Measurements from ENCODE around the gene XYLT1.

Gene XYLT1

GRCh38 chr16:17229131-17229530, 241.6 kb downstream of the XYLT1 start:
- DNase-seq (ENCODE audit: insufficient read length, low spot score) = no peak
- peak; percentile 69 for FAIRE-seq
- no peak for TF ChIP-seq POLR2A (IDR thresholded peaks at IDR 0.05; ENCODE audit: low read depth, low read length)
- no peak for TF ChIP-seq SPI1 (IDR thresholded peaks at IDR 0.05; ENCODE audit: low read depth, low read length)
- TF ChIP-seq POLR2AphosphoS5 (IDR thresholded peaks at IDR 0.05; ENCODE audit: low read depth, low read length) = no peak
- no peak for TF ChIP-seq PAX5 (IDR thresholded peaks at IDR 0.05; ENCODE audit: insufficient read depth, low read length, severe bottlenecking)
- no peak for TF ChIP-seq POU2F2 (IDR thresholded peaks at IDR 0.05; ENCODE audit: low read depth, low read length)
- TF ChIP-seq TAF1 (IDR thresholded peaks at IDR 0.05; ENCODE audit: low read depth, low read length) = no peak

- FAIRE-seq (no peak), DNase-seq (ENCODE audit: insufficient read length, low spot score) (no peak)
- TF ChIP-seq POU2F2 (IDR thresholded peaks at IDR 0.05; ENCODE audit: low read depth, low read length) (no peak), POLR2A (IDR thresholded peaks at IDR 0.05; ENCODE audit: low read depth, low read length) (no peak), PAX5 (IDR thresholded peaks at IDR 0.05; ENCODE audit: insufficient read depth, low read length, severe bottlenecking) (no peak), POLR2AphosphoS5 (IDR thresholded peaks at IDR 0.05; ENCODE audit: low read depth, low read length) (no peak), TAF1 (IDR thresholded peaks at IDR 0.05; ENCODE audit: low read depth, low read length) (no peak), SPI1 (IDR thresholded peaks at IDR 0.05; ENCODE audit: low read depth, low read length) (no peak)
Observed at GRCh38 chr16:17228708-17229055, 242.1 kb downstream of the XYLT1 start.

- FAIRE-seq (no peak), DNase-seq (ENCODE audit: insufficient read length, low spot score) (no peak)
- no peak for TF ChIP-seq POLR2A (IDR thresholded peaks at IDR 0.05; ENCODE audit: low read depth, low read length)
- no peak for TF ChIP-seq TAF1 (IDR thresholded peaks at IDR 0.05; ENCODE audit: low read depth, low read length)
- TF ChIP-seq POLR2AphosphoS5 (IDR thresholded peaks at IDR 0.05; ENCODE audit: low read depth, low read length) = no peak
- no peak for TF ChIP-seq SPI1 (IDR thresholded peaks at IDR 0.05; ENCODE audit: low read depth, low read length)
- TF ChIP-seq POU2F2 (IDR thresholded peaks at IDR 0.05; ENCODE audit: low read depth, low read length) = no peak
- no peak for TF ChIP-seq PAX5 (IDR thresholded peaks at IDR 0.05; ENCODE audit: insufficient read depth, low read length, severe bottlenecking)
Observed at GRCh38 chr16:17228048-17228707, 242.6 kb downstream of the XYLT1 start.

GRCh38 chr16:17227278-17227677, 243.5 kb downstream of the XYLT1 start:
- TF ChIP-seq POLR2A (IDR thresholded peaks at IDR 0.05; ENCODE audit: low read depth, low read length) (no peak), POU2F2 (IDR thresholded peaks at IDR 0.05; ENCODE audit: low read depth, low read length) (no peak), POLR2AphosphoS5 (IDR thresholded peaks at IDR 0.05; ENCODE audit: low read depth, low read length) (no peak), SPI1 (IDR thresholded peaks at IDR 0.05; ENCODE audit: low read depth, low read length) (no peak), TAF1 (IDR thresholded peaks at IDR 0.05; ENCODE audit: low read depth, low read length) (no peak)
- FAIRE-seq = no peak
- DNase-seq (ENCODE audit: insufficient read length, low spot score) = no peak

- no peak for TF ChIP-seq POLR2A (IDR thresholded peaks at IDR 0.05; ENCODE audit: low read depth, low read length)
- TF ChIP-seq SPI1 (IDR thresholded peaks at IDR 0.05; ENCODE audit: low read depth, low read length) = no peak
- no peak for TF ChIP-seq POLR2AphosphoS5 (IDR thresholded peaks at IDR 0.05; ENCODE audit: low read depth, low read length)
- TF ChIP-seq TAF1 (IDR thresholded peaks at IDR 0.05; ENCODE audit: low read depth, low read length) = no peak
- TF ChIP-seq PAX5 (IDR thresholded peaks at IDR 0.05; ENCODE audit: insufficient read depth, low read length, severe bottlenecking) = no peak
- TF ChIP-seq POU2F2 (IDR thresholded peaks at IDR 0.05; ENCODE audit: low read depth, low read length) = no peak
- no peak for FAIRE-seq
- no peak for DNase-seq (ENCODE audit: insufficient read length, low spot score)
Observed at GRCh38 chr16:17225541-17225940, 245.2 kb downstream of the XYLT1 start.

- no peak for FAIRE-seq
- no peak for DNase-seq (ENCODE audit: insufficient read length, low spot score)
Observed at GRCh38 chr16:17224879-17225281, 245.9 kb downstream of the XYLT1 start.

GRCh38 chr16:17224350-17224749, 246.4 kb downstream of the XYLT1 start:
- TF ChIP-seq POU2F2 (IDR thresholded peaks at IDR 0.05; ENCODE audit: low read depth, low read length) = no peak
- no peak for TF ChIP-seq SPI1 (IDR thresholded peaks at IDR 0.05; ENCODE audit: low read depth, low read length)
- TF ChIP-seq TAF1 (IDR thresholded peaks at IDR 0.05; ENCODE audit: low read depth, low read length) = no peak
- TF ChIP-seq POLR2A (IDR thresholded peaks at IDR 0.05; ENCODE audit: low read depth, low read length) = no peak
- TF ChIP-seq POLR2AphosphoS5 (IDR thresholded peaks at IDR 0.05; ENCODE audit: low read depth, low read length) = no peak
- TF ChIP-seq PAX5 (IDR thresholded peaks at IDR 0.05; ENCODE audit: insufficient read depth, low read length, severe bottlenecking) = no peak
- no peak for DNase-seq (ENCODE audit: insufficient read length, low spot score)
- no peak for FAIRE-seq

More at GRCh38 chr16:17224879-17225281, 245.9 kb downstream of the XYLT1 start:
- TF ChIP-seq SPI1 (IDR thresholded peaks at IDR 0.05; ENCODE audit: low read depth, low read length) (no peak), TAF1 (IDR thresholded peaks at IDR 0.05; ENCODE audit: low read depth, low read length) (no peak), POLR2A (IDR thresholded peaks at IDR 0.05; ENCODE audit: low read depth, low read length) (no peak), POLR2AphosphoS5 (IDR thresholded peaks at IDR 0.05; ENCODE audit: low read depth, low read length) (no peak), POU2F2 (IDR thresholded peaks at IDR 0.05; ENCODE audit: low read depth, low read length) (no peak), PAX5 (IDR thresholded peaks at IDR 0.05; ENCODE audit: insufficient read depth, low read length, severe bottlenecking) (no peak)

- no peak for FAIRE-seq
- no peak for TF ChIP-seq POLR2A (IDR thresholded peaks at IDR 0.05; ENCODE audit: low read depth, low read length)
- TF ChIP-seq PAX5 (IDR thresholded peaks at IDR 0.05; ENCODE audit: insufficient read depth, low read length, severe bottlenecking) = no peak
- TF ChIP-seq TAF1 (IDR thresholded peaks at IDR 0.05; ENCODE audit: low read depth, low read length) = no peak
- no peak for TF ChIP-seq SPI1 (IDR thresholded peaks at IDR 0.05; ENCODE audit: low read depth, low read length)
- TF ChIP-seq POU2F2 (IDR thresholded peaks at IDR 0.05; ENCODE audit: low read depth, low read length) = no peak
- no peak for TF ChIP-seq POLR2AphosphoS5 (IDR thresholded peaks at IDR 0.05; ENCODE audit: low read depth, low read length)
- no peak for DNase-seq (ENCODE audit: insufficient read length, low spot score)
Observed at GRCh38 chr16:17223576-17223975, 247.2 kb downstream of the XYLT1 start.

GRCh38 chr16:17222871-17223401, 247.8 kb downstream of the XYLT1 start:
- no peak for TF ChIP-seq PAX5 (IDR thresholded peaks at IDR 0.05; ENCODE audit: insufficient read depth, low read length, severe bottlenecking)
- no peak for TF ChIP-seq POLR2AphosphoS5 (IDR thresholded peaks at IDR 0.05; ENCODE audit: low read depth, low read length)
- TF ChIP-seq TAF1 (IDR thresholded peaks at IDR 0.05; ENCODE audit: low read depth, low read length) = no peak
- no peak for TF ChIP-seq SPI1 (IDR thresholded peaks at IDR 0.05; ENCODE audit: low read depth, low read length)
- TF ChIP-seq POU2F2 (IDR thresholded peaks at IDR 0.05; ENCODE audit: low read depth, low read length) = no peak
- no peak for TF ChIP-seq POLR2A (IDR thresholded peaks at IDR 0.05; ENCODE audit: low read depth, low read length)
- no peak for DNase-seq (ENCODE audit: insufficient read length, low spot score)
- no peak for FAIRE-seq
